ENCODE measurements around the gene EML6.

EML6 gene

DNA sequence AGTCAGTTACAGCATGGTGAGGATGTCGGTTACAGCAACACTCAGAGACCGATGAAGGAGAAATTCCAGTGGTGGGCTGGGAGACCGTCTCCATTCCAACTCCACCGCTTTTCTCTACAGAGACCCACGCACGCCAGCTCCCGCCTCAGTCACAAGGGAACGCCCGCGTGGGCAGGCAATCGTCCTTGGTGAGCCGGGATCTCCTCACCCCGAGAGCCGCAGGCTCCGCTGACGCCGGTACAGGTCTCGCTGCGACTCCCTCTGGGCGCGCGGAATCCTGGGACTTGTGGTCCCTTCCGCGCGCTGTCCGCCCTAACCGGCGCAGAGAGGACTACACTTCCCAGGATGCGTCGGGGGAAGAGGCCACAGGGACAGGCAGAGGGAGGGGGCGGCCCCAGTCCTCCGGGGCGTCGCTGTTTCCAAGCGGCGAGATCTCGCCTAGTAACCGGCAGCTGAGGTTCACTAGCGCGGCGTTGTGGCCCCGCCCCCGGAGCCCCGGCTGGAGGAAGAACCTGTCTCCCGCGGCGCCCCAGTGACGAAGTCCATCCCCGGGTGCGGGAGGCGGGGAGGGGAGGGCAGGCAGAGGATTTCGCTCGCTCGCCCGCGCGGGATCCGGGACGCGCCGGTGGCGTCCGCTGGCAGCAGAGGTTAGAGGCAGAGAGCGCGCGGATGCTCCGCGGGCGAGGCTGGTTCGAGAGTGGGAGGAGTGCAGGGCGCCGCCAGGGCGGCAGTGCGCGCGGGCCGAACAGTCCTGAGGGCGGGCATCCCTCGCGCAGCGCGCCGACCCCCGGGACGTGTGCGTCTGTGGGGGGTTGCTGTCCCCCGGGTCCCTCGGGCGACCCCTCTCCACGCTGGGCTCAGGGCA, at the start of gene EML6:
Gene EML6 (plus strand): TSS at position 532 of the 865 bp plus-strand sequence. CDS start 1,400 bp downstream, outside the sequence.
- no peak for TF ChIP-seq GATA1 (IDR thresholded peaks at IDR 0.05; ENCODE audit: low read depth, low read length)
- peak; percentile 62 for TF ChIP-seq POLR2A (IDR thresholded peaks at IDR 0.05; ENCODE audit: low read length)
- DNase-seq, result peak; percentile 96 to 98

DNA sequence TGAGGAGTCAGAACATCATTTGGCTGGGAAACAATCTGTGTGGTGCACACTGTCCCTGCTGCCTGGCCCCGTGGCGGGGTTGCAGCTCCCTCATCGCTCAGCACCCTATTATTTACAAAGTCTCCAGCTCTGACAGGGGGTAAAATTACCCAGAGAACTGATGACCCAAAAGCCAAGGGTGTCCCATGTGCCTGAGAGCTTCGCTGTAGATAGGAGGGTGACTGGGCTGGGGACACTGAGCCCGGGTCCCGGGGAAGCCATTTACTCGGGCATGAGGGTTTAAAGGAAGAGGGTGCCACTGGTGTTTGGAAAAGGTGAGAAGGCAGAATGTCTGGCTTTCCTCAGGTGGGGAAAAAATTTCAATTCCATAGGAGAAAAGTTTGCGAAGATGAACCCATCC, 48.2 kb upstream of the EML6 start:
- TF ChIP-seq POLR2A (IDR thresholded peaks at IDR 0.05; ENCODE audit: low read length) (no peak), GATA1 (IDR thresholded peaks at IDR 0.05; ENCODE audit: low read depth, low read length) (no peak)
- no peak for DNase-seq

DNA sequence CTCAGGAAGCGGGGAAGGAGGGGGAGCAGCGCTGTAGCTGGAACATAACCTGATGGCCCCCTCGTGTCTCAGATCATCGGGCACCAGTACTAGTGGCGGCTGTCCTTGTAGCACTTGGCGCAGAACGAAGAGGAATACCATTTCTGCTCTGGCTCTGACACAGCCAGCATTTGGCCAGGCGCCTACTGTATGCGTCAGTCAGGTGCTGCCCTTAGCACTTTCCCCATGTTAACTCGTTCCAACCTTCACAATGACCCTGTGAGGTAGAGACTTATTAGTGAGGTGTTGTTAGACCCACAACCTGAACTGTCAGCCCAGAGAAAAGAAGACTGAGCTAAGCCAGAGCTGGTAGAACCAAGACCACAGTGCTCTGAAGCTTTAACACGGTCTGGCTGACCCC, 47.7 kb upstream of the EML6 start:
- no peak for TF ChIP-seq GATA1 (IDR thresholded peaks at IDR 0.05; ENCODE audit: low read depth, low read length)
- no peak for TF ChIP-seq POLR2A (IDR thresholded peaks at IDR 0.05; ENCODE audit: low read length)
- no peak for DNase-seq

DNA sequence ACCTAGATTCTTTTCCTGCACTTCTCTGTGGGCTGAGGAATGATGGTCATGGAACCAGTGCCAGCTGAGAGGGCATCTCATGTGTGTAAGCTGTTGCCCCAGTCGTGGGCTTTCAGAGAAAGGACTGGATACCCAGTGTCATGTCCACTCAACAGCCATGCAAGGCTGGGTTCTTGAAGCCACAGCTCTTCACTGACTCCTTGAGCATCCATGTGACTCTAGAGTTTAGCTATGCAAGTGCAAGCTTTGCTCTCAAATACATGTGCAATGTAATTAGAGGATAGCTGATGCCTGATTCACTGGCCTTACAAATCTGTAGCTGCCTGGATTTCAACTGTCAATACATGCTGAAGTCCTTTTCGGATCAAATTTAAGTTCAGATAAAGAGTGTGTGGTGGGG, 46.8 kb upstream of the EML6 start:
- DNase-seq, result no peak
- no peak for TF ChIP-seq POLR2A (IDR thresholded peaks at IDR 0.05; ENCODE audit: low read length)
- TF ChIP-seq GATA1 (IDR thresholded peaks at IDR 0.05; ENCODE audit: low read depth, low read length), result no peak

DNA sequence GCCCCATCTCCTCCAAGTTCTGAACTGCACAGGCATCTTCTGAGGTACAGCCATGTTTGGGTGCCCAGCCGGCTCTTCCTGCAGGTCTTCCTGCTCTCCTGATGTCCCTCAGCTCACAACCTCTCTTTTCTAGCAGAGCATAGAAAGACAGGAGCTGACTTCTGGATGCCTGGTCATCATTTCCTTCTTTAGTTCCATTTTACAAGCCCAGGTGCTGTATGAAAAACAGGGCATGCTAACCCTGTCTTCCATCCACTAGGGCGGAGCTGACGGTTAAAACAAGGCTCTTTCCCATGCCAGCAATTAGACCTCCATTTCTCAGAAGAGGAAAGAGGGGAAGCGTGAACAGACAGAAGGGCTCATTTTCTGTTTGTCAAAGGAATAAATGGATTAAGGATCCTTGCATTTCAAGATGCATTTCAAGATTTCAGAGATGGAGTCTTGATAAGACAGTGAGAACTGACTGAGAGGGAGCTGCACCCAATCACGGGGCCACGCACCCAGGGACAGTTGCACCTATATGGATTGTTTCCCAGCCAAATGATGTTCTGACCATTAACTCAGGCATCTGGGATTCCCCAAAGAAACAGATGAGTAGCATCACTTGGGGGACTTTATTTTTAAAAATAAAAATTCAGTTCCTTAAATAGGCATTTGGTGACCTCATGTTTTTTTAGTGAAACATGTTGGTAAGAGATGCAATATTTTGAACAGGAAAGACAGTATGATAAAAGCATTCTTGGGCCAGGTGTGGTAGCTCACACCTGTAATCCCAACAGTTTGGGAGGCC, 45.8 kb upstream of the EML6 start:
- TF ChIP-seq GATA1 (IDR thresholded peaks at IDR 0.05; ENCODE audit: low read depth, low read length) (no peak), POLR2A (IDR thresholded peaks at IDR 0.05; ENCODE audit: low read length) (no peak)
- DNase-seq, result no peak

DNA sequence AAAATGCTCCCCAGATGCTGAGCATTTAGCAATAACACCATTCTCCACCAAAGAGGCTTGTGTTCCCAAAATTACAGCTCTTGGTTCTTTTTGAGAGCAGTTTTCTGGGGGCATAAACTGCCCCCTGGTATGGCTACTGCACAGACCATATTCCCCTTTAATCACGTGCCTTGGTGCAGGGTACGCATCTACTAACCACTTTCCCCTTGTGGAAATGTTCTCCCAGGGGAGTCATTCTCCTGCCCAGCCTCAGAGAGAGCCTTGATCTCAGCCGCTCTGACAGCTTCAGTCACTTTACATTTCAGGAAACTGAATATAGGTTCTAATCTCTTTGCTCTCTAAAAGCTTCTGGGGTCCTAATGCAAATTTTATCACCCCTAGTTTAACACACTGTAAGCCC, 44.7 kb upstream of the EML6 start:
- no peak for DNase-seq
- TF ChIP-seq GATA1 (IDR thresholded peaks at IDR 0.05; ENCODE audit: low read depth, low read length), result no peak
- no peak for TF ChIP-seq POLR2A (IDR thresholded peaks at IDR 0.05; ENCODE audit: low read length)

DNA sequence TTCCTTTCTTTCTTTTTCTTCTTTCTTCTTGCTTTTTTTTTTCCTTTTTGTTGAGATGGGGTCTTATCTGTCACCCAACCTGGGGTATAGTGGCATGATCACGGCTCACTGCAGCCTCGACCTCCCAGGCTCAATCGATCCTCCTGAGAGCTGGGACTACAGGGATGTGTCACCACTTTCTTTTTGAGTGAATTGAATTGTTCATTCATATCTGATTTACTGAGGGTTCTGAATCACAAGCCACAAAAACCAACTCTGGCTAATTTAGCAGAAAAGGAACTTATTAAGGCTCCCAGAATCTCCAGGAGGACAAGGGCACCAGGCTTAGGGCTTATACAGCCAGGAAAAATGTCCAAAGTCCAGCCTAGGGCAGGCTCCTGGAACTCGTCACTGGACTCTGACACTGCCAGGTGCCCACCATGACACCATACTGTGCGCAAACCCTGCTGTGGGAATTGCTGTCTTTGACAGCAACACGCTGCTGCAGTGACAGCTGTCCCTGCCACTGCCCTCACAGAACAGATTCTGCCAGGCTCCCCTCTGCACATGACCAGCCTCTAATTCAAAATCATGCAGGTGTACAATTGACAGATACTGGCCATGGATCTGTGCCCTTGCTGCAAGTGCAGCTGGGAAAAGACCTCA, 42.9 kb upstream of the EML6 start:
- no peak for DNase-seq

DNA sequence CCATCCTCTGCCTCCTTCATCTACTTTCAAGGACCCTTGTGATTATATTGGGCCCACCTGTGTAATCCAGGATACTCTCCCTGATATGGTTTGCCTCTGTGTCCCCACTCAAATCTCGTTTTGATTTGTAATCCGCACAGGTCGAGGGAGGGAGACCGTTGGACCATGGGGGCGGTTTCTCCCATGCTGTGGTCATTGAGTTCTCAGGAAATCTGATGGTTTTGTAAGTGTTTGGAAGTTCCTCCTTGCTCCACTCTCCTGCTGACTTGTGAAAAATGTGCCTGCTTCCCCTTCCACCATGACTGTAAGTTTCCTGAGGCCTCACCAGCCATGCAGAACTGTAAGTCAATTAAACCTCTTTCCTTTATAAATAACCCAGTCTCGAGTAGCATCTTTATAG, 42.0 kb upstream of the EML6 start:
- TF ChIP-seq POLR2A (IDR thresholded peaks at IDR 0.05; ENCODE audit: low read length), result no peak
- TF ChIP-seq GATA1 (IDR thresholded peaks at IDR 0.05; ENCODE audit: low read depth, low read length), result no peak
- DNase-seq, result no peak

More for the DNA sequence above, 42.9 kb upstream of the EML6 start:
- TF ChIP-seq GATA1 (IDR thresholded peaks at IDR 0.05; ENCODE audit: low read depth, low read length) (no peak), POLR2A (IDR thresholded peaks at IDR 0.05; ENCODE audit: low read length) (no peak)

DNA sequence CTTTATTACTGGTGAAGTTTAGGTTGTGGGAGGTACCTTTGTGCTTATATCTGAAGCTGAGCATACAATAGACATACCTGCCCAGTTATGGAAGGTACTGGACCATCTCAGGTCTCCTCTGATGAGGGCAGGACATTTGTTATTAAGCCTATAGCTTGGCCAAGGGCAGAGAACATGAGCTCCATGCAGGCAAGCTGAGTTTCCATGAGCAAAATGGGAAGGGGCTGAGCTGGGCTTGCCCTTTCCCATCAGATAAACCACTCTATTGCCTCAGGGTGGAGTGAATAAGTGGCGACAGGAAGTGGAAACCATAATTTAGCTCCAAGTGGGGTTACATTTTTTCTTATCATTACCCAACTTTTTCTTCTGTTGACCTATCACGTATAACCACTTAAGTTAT, 39.9 kb upstream of the EML6 start:
- DNase-seq, result no peak
- TF ChIP-seq POLR2A (IDR thresholded peaks at IDR 0.05; ENCODE audit: low read length), result no peak
- TF ChIP-seq GATA1 (IDR thresholded peaks at IDR 0.05; ENCODE audit: low read depth, low read length), result no peak

DNA sequence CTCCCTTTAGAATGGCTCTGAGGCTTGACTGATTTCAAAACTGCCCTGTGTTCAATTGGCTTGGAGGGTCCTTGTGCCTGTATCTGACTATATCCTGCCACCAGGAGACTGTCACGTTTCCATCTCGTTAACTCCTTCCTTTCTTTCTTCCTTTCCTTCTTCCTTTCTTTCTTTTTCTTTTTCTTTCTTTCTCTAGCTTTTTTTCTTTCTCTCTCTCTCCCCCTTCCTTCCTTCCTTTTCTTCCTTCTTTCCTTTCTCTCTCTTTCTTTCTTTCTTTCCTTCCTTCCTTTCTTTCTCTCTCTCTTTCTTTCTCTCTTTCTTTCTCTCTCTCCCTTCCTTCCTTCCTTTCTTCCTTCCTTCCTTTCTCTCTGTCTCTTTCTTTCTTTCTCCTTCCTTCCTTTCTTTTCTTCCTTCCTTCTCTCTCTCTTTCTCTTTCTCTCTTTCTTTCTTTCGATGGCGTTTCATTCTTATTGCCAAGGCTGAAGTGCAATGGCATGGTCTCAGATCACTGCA, 38.1 kb upstream of the EML6 start:
- TF ChIP-seq GATA1 (IDR thresholded peaks at IDR 0.05; ENCODE audit: low read depth, low read length) (no peak), POLR2A (IDR thresholded peaks at IDR 0.05; ENCODE audit: low read length) (no peak)
- no peak for DNase-seq

DNA sequence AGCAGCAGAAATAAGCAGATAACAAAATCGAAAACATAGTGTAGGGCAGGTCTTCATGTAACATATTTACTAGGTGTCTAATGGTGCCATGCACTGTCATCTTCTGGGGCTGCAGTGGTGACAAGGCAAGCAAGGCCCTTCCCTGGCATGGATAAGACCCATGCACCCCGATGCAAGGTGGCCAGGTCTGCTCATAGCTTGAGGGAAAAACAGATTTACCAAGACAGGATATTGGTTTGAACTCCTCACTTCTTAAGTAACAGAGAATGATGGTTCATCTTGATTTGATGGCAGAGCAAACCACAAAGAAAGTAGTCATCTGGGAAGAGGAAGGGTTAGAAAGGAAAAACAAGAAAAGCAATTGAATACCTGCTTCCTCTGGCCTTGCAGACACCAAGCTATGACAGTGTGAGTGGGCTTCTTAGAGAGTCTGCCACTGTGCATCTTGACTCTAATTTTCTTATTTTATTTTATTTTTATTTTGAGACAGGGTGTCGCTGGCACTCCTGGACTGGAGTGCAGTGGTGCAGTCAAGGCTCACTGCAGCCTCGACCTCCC, 35.8 kb upstream of the EML6 start:
- TF ChIP-seq POLR2A (IDR thresholded peaks at IDR 0.05; ENCODE audit: low read length), result no peak
- TF ChIP-seq GATA1 (IDR thresholded peaks at IDR 0.05; ENCODE audit: low read depth, low read length), result no peak
- no peak for DNase-seq

DNA sequence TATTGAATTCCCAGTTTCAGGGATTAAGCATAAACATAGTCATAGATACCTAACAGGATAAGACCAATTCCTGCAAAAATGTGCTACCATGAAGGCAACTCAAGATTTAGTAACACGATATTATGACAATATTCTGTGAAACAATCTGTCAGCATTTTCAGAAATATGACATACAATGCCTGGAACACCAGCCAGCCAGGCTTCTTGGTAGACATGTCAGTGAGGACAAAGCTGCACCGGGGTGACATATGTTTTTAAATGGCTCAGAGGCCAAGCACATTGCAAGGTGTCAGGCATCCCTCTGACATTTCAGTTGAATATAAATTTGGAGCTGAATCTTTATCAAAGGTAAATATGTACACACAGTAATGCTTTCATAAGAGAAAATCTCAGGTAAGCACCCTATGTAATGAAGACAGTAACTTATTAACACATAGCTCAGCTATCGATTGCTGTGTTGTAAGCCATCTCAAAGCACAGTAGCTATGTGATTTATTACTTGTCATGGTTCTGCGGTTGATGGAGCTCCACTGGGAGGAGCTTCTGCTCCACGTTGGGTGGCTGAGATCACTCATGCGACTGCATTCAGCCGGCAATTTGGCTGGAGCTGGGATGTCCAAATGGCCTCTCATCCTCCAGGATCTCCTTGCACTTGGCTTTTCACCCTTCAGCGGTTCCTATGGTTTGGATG, 31.9 kb upstream of the EML6 start:
- TF ChIP-seq POLR2A (IDR thresholded peaks at IDR 0.05; ENCODE audit: low read length), result no peak
- DNase-seq, result peak in 1 of 2 experiments; percentile 5

DNA sequence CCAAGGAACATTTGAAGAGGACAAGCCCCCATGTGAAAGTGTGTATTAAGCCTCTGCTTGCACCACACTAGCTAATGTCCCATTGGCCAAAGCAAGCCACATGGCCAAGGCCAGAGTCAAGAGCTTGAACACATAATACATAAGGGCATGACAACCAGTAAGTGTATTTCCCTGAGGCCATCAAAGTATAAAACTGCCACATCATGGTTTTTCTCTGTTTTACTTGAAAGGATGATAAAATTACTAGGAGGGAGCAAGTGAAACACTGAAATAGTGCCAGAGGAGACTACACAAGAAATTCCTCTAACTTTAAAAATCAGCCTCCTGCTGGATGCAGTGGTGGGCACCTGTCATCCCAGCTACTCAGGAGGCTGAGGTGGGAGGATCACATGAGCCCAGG, 30.9 kb upstream of the EML6 start:
- TF ChIP-seq POLR2A (IDR thresholded peaks at IDR 0.05; ENCODE audit: low read length) (no peak), GATA1 (IDR thresholded peaks at IDR 0.05; ENCODE audit: low read depth, low read length) (no peak)
- no peak for DNase-seq
